CD4-positive, alpha-beta T cell (primary cell): ENCODE data around the gene ZFYVE21. TPM values are rescaled to one million over a fixed set of nuclear protein-coding genes. Genes with fewer than 3 reads are reported as not detected.

Experiments
- ATAC-seq: fragments of 200-7000 bp; cut with Tn5 transposase; one replicate; pipeline ENCODE4 v1.10.0; 2022; ENCODE audit warnings: mild to moderate bottlenecking; ENCODE audit not compliant: poor library complexity
- CTCF ChIA-PET: fragments of 350-600 bp; sonication (Branson Sonifier 250); formaldehyde crosslinking; loops from one replicate; lab custom pipeline; 2021; ENCODE audit warnings: antibody characterized with exemption, inconsistent platforms; lab: Charles Lee
- POLR2A ChIA-PET: fragments of 350-600 bp; sonication (Branson Sonifier 250); formaldehyde crosslinking; loops from one replicate; lab custom pipeline; 2021; ENCODE audit warnings: antibody characterized with exemption, inconsistent platforms; lab: Charles Lee
- DNase-seq, 14 experiments: peaks; one replicate each; pipeline ENCODE4 v3.0.0-alpha.2; 2013 to 2020; ENCODE audit warnings: mixed read lengths in 2 of 14
- H3K27ac ChIP-seq, 2 donors: one replicate each; pipeline versions ENCODE4 v1.5.1 to v1.7.0; 2013; ENCODE audit warnings: low read length in 2 of 2, low read depth in 1 of 2, mild to moderate bottlenecking in 1 of 2
- H3K27me3 ChIP-seq, 2 experiments: 1 replicate in 1 of 2; 2 replicates in 1 of 2; pipeline versions ENCODE4 v1.6.1 to v1.7.0; 2013; ENCODE audit warnings: low read length in 2 of 2, control low read depth in 1 of 2, mild to moderate bottlenecking in 1 of 2, moderate library complexity in 1 of 2; ENCODE audit not compliant: insufficient read depth in 2 of 2, control insufficient read depth in 1 of 2
- H3K36me3 ChIP-seq: one replicate; pipeline ENCODE4 v1.6.1; 2013; ENCODE audit warnings: low read length, control low read depth; ENCODE audit not compliant: insufficient read depth
- H3K4me1 ChIP-seq: one replicate; pipeline ENCODE4 v1.6.1; 2013; ENCODE audit warnings: low read length, control low read depth; ENCODE audit not compliant: insufficient read depth
- H3K4me3 ChIP-seq: one replicate; pipeline ENCODE4 v1.5.1; 2013; ENCODE audit warnings: mild to moderate bottlenecking, low read length, moderate library complexity
- H3K9me3 ChIP-seq, 2 experiments: 1 replicate in 1 of 2; 2 replicates in 1 of 2; pipeline versions ENCODE4 v1.6.1 to v1.7.0; 2013; ENCODE audit warnings: low read length in 2 of 2, mild to moderate bottlenecking in 2 of 2, control low read depth in 1 of 2, moderate library complexity in 1 of 2; ENCODE audit not compliant: control insufficient read depth in 1 of 2, insufficient read depth in 1 of 2
- H3K27ac Mint-ChIP-seq: one replicate; pipeline ENCODE4 v1.8.0; 2020; ENCODE audit warnings: mixed read lengths
- H3K27me3 Mint-ChIP-seq: one replicate; pipeline ENCODE4 v1.8.0; 2021; ENCODE audit warnings: mixed read lengths
- H3K36me3 Mint-ChIP-seq: one replicate; pipeline ENCODE4 v1.8.0; 2021; ENCODE audit warnings: low read depth, mixed read lengths
- H3K4me1 Mint-ChIP-seq: one replicate; pipeline ENCODE4 v1.8.0; 2021; ENCODE audit warnings: low read depth, mixed read lengths
- H3K4me3 Mint-ChIP-seq: one replicate; pipeline ENCODE4 v1.8.0; 2020; ENCODE audit warnings: mild to moderate bottlenecking, mixed read lengths
- H3K9me3 Mint-ChIP-seq: one replicate; pipeline ENCODE4 v1.8.0; 2020; ENCODE audit warnings: mixed read lengths
- intact Hi-C, 2 experiments: fragments of 100-400 bp; cut with DNase I in 1 of 2; cut with micrococcal nuclease in 1 of 2; formaldehyde crosslinking; loops; one replicate each; pipeline versions ENCODE4 v1.15.1 to v1.9.0; 2023 to 2025; cut with DNase I, micrococcal nuclease
- total RNA-seq, 174 experiments: library from RNA in 2 of 174; stranded (reverse) in 2 of 174; gene quantifications; one replicate each; pipeline ENCODE4 v1.2.3 and lab custom pipeline; 2021 to 2026
- TF ChIP-seq, protein P1 (sequence below): fragments of 200-600 bp; IDR thresholded peaks from one replicate; pipeline ENCODE4 v1.8.0; 2022; ENCODE audit warnings: antibody characterized with exemption, mild to moderate bottlenecking

ZFYVE21 gene
- total RNA-seq, 2 experiments from 2014 or later: 2.6 to 3.0 TPM

DNA sequence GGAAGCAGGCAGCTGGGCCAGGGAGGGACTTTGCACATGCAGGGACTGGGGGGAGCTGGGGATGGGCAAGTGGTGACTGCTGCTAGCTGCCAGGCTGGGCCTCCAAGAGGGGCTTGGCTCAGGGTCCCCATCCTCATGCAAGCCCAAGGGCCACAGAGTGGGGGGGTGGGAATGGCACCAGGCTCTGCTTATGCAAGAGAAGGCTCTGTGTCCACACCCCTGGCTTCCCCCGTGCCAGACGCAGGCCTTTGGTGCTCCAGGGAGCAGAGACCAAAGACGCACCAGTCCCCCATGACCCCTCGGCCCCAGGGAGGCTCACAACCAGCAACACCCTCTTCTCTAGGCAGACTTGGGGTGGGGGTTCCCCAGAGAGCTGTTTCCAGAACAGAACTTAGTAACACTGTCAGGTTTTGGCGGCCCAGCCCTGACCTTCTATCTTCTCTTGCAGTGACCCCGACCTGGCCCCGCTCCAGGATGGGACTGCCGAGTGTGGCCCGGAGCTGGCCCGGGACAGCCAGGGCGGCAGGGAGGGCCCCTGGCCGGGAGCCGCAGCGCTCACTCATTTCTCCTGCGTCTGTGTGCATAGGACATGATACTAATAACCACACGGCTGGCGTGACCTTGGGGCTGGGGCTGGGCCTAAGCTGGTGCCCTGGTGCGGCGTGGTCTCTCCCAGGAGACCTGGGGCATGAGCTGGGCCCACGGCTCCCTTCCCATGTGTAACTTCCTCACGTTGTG lies 14.7 kb upstream of the ZFYVE21 start:
- intact Hi-C loops: no loop called here
- ChIA-PET CTCF (no interaction called here), POLR2A (interaction anchor here (0.6 to 1.3 kb wide), 2 partner anchors 15 to 82 kb away, joined by 3 read pairs; partner anchors contain the start of genes XRCC3 and ZFYVE21)
- ATAC-seq: no peak
- Mint-ChIP-seq H3K4me3 (no peak overlapping the region), H3K27me3 (no peaks in the 10 kb centered on the region), H3K27ac (no peak overlapping the region), H3K9me3 (no peaks in the 10 kb centered on the region), H3K36me3 (peaks cover 60% of the 10 kb centered on the region), H3K4me1 (peaks cover 4% of the 10 kb centered on the region)
- DNase-seq: peak in 1 of 14 experiments; percentile 19
- peaks cover 60% of the 10 kb centered on the region for H3K36me3 ChIP-seq
- H3K27ac ChIP-seq: no peak overlapping the region
- H3K27me3 ChIP-seq: no peaks in the 10 kb centered on the region
- no peaks in the 10 kb centered on the region for H3K9me3 ChIP-seq
- peaks cover 9% of the 10 kb centered on the region for H3K4me1 ChIP-seq
- TF ChIP-seq, protein P1, sequence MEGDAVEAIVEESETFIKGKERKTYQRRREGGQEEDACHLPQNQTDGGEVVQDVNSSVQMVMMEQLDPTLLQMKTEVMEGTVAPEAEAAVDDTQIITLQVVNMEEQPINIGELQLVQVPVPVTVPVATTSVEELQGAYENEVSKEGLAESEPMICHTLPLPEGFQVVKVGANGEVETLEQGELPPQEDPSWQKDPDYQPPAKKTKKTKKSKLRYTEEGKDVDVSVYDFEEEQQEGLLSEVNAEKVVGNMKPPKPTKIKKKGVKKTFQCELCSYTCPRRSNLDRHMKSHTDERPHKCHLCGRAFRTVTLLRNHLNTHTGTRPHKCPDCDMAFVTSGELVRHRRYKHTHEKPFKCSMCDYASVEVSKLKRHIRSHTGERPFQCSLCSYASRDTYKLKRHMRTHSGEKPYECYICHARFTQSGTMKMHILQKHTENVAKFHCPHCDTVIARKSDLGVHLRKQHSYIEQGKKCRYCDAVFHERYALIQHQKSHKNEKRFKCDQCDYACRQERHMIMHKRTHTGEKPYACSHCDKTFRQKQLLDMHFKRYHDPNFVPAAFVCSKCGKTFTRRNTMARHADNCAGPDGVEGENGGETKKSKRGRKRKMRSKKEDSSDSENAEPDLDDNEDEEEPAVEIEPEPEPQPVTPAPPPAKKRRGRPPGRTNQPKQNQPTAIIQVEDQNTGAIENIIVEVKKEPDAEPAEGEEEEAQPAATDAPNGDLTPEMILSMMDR: no peak
- H3K4me3 ChIP-seq: no peak overlapping the region

DNA sequence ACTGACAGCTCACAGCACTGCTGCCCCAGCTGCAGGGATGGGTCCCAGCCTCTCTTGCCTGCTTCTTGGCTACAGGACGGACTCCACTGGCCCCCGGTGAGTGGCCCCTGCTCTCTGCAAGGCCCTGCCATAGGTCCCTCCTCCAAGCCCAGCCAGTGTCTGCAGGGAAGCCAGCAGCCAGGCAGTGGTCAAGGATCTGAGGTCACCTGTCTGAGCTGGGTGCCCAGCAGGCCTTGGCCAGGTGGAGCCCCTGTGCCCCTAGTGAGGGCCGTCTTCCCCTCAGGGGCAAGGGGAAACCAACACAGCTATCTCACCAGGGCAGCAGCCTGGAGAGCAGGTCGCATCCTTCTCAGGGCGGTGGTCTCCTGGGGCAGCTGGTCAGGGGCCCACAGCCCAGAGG lies 13.5 kb upstream of the ZFYVE21 start:
- no peak overlapping the region for H3K4me3 ChIP-seq
- ATAC-seq: no peak
- TF ChIP-seq, protein P1: no peak
- H3K27me3 Mint-ChIP-seq: no peaks in the 10 kb centered on the region
- no peaks in the 10 kb centered on the region for H3K27me3 ChIP-seq
- no peak overlapping the region for H3K27ac ChIP-seq
- no peaks in the 10 kb centered on the region for H3K9me3 ChIP-seq
- H3K36me3 Mint-ChIP-seq: peaks cover 49% of the 10 kb centered on the region
- H3K4me1 Mint-ChIP-seq: peaks cover 4% of the 10 kb centered on the region
- ChIA-PET CTCF (no interaction called here), POLR2A (interaction anchor here (1.1 kb wide), 1 partner anchor 13 kb away, joined by 3 read pairs; the partner anchor contains the start of genes XRCC3 and ZFYVE21)
- no peak overlapping the region for H3K27ac Mint-ChIP-seq
- H3K4me3 Mint-ChIP-seq: no peak overlapping the region
- peaks cover 7% of the 10 kb centered on the region for H3K4me1 ChIP-seq
- H3K36me3 ChIP-seq: peaks cover 51% of the 10 kb centered on the region
- DNase-seq: no peak
- H3K9me3 Mint-ChIP-seq: no peaks in the 10 kb centered on the region
- intact Hi-C loops: no loop called here

DNA sequence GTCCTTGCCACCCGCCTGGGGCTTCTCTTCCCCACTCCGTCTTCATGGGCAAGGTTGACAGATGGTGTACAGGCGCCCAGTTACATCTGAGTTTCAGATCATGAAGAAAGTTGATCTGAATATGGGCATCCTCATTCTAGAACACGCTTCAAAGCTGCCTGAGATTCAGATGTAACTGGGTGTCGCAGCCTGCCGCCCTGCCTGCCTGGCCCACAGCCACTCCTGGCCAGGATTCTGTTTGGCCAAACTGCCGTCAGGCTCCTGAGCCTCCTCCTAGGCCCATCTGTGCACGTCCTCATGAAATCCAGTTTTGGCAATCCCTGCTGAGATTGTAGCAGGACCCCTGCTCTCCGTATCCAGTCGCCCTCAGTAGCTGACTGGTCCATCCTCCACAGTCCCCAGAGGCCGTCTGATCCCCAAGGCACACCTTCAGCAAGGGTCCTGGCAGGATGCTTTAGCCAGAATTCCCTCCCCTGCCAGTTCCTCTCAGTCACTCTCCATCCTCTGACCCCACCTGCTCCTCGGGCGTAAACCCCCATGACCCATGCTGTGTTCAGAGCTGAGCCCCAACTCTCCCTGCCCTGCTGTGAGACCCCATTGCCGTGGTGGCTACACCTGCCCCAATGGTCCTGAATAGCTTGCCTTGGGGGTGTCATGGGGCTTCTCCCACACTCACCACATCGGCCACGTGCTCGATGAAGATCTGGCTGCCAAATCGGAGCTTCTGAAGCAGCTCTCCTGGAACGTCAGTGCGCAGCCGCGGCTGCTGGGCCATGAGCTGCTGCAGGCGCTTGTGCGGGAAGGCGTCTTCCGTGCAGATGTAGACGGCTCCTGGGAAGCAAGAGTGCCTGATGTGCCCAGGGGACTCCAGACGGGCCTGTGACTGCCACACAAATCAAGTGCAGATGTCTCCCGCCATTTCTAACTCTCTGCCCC lies 12.8 kb upstream of the ZFYVE21 start:
- ChIA-PET CTCF (no interaction called here), POLR2A (interaction anchor here (1.1 kb wide), 1 partner anchor 13 kb away, joined by 3 read pairs; the partner anchor contains the start of genes XRCC3 and ZFYVE21)
- Mint-ChIP-seq H3K27me3 (no peaks in the 10 kb centered on the region), H3K4me3 (no peak overlapping the region), H3K9me3 (no peaks in the 10 kb centered on the region), H3K4me1 (no peaks in the 10 kb centered on the region), H3K27ac (no peak overlapping the region), H3K36me3 (peaks cover 42% of the 10 kb centered on the region)
- ATAC-seq (no peak), DNase-seq (peak in 1 of 14 experiments; percentile 14)
- no peaks in the 10 kb centered on the region for H3K9me3 ChIP-seq
- TF ChIP-seq, protein P1: no peak
- intact Hi-C loops: no loop called here
- H3K27ac ChIP-seq: no peak overlapping the region
- H3K4me1 ChIP-seq: peaks cover 7% of the 10 kb centered on the region
- H3K4me3 ChIP-seq: no peak overlapping the region
- H3K27me3 ChIP-seq: no peaks in the 10 kb centered on the region
- H3K36me3 ChIP-seq: peaks cover 44% of the 10 kb centered on the region
